Fibroblast of the conjunctiva (primary cell): ENCODE results near the gene CEACAM6.
"Not testable (repeated sequence)": the region's sequence is repeated elsewhere in the genome, so short reads cannot be mapped to it uniquely, and the experiment has no call there.

Source experiments
- DNase-seq: peaks from one replicate; pipeline ENCODE4 v3.0.0-alpha.2; 2010; ENCODE audit warnings: low read depth

CEACAM6 gene

DNA sequence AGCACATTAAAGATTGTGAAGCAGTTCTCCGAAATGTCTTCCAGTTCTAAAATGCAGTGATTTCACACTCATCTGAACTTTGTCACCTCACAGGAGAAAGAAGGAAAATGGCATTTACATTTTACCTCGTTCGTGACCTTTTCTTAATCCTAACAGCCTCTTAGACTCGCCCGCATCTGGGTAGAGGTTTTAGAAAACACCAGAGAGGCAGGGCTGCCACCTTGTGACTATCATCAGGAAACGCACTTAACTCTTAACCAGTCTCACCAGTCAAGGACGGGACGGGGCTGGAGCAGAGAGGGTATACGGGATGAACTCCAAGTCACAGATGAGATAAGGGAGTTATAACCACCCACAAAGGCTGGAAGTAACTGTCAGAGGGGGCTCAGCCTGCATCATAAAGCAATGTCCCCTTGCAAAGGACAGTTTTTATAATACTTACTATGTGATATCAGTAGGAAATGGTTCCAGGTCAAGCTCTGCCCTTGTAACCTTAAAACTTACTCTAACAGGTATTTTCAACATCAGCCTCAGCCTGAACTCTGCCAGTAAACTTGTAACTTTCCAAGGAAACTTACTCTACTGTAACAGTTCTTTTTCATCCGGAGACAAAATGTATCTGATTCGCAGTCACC is 8.6 kb upstream of the CEACAM6 start:
- DNase-seq: peak; percentile 13

DNA sequence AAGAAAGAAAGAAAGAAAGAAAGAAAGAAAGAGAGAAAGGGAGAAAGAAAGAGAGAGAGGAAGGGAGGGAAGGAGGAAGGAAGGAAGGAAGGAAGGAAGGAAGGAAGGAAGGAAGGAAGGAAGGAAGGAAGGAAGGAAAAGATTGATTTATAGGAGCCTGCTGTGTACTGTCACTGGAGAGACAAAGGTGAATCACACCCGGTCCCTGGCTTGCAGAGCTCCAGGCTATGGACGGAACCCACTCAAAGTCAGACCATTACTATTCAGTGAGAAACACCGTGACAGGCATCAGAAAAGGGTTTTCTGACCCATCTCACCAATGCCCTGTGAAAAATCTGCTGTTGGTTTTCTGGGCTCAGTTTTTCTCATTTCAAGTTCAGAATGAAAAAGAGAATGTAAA is 7.3 kb upstream of the CEACAM6 start:
- DNase-seq: no peak

DNA sequence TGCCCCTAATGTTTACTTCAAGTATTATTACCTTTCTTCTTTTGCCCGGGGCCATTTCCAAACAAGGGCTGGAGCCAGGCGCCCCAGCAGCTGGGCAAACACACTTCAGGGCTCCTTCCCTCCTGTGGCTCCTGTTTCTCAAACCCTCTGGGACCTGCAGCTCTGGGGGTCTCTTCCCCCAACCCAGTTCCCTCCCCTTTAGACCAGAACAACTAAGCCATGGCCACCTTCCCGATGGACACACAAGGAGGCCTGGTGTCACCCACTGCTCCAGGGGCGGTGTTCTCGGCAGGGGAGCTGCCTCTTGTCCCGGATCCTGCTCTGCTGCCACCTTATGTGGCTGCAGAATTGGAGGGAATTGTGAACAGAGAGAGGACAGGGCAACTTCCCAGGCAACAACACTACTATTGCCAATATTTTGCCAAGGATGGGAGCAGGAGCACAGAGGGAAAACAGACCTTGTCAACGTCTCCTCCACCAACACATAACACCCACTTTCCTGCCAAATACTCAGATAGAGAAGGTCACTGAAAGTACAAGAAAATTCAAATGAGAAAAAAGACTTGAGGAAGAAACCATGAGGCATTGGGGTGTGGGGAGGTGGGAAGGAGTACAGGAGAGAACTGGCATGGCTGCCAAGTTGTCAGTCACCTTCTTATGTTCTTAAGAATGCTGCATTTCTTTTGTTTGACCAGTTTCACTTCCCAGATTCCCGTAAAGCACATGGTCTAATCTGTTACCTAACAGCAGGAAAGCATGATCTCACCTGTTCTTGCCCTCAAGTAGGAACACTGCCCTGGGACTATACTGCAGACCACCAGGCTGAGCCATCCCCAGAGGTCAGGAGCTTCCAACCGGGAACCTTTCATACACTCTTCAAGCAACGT is 4.8 kb upstream of the CEACAM6 start:
- DNase-seq: not testable (repeated sequence)

DNA sequence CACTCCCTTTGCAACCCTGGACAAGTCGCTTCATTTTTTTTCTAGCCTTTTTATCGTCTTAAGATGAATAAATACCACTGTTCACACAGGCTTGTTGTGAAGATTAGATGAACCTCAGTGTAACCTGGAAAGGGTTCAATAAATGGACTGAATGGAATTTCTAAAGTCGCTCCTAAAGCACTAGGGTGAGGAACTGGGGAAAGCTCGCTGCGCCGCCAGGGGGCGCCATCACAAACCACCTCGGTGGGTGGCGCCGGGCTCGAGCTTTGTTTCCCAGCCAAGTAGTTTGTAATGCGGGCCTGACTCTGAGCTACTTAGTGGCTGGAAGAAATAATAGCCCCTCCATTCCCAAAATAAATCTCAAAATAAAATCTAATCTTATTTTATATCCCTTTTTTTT is 2.2 kb upstream of the CEACAM6 start:
- DNase-seq: no peak

DNA sequence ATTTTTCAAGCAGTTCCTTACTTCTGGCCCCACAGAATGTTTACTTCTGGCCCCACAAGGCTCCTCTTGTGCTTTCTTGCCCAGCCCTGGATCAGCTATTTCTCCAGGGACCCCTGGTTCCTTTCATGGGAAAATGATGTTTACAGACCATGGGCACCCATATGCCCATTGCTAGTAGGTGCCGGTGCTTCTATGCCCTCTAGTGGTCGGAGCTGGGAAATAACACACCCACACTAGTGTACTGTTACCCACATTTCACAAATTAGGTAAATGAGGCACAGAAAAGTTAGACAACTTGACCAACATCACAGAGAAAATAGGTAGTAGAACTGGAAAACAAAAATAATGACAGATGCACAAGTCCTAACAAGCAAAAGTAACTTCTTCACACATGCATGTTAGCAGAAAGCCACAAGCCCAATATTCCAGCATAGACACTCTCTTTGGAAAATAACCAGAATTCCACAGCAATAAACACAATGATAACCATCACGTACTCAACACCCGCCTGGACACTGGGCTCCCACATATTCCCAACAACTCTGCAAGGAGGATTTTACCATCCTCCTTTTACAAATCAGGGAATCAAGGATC is 1.3 kb upstream of the CEACAM6 start:
- DNase-seq: peak; percentile 3

DNA sequence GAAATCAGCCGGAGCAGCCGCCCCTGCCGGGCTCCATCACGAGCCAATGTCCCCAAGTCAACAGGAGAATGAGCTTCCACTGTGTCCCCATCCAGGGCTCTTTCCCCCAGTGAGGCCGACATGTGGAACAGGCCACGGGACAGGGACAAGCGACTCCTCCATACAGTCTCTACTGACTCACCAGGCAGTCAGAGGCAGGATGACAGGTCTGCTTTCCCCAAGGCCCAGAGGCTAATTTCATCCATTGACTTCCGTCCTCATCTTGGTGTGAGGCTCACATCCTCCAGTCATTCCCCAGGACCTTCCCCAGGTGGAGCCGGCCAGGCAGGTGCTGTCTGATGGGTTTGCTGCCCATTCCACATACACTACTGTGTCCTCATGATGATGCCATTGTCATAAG is 3.5 kb downstream of the CEACAM6 start:
- DNase-seq: no peak

DNA sequence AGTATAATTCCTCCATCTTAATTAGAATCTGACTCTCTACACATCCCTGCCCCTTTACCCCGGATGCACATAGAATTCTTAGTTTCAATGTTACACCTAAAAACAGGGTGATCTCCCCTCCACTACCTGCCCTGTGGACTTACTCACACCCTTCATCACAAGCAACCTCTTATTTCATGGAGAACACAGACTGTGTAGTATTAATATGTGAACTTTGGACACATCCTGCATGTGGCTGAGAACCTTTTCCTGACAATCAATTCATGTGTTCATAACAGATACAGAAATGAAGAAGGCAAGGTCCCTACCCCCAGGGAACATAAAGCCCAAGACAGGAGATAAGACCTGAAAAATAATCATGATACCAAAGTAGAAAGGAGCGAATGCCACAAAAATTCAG is 11.8 kb downstream of the CEACAM6 start:
- no peak for DNase-seq

DNA sequence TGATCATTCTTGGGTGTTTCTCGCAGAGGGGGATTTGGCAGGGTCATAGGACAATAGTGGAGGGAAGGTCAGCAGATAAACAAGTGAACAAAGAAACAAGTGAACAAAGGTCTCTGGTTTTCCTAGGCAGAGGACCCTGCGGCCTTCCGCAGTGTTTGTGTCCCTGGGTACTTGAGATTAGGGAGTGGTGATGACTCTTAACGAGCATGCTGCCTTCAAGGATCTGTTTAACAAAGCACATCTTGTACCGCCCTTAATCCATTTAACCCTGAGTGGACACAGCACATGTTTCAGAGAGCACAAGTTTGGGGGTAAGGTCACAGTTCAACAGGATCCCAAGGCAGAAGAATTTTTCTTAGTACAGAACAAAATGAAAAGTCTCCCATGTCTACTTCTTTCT is 12.8 kb downstream of the CEACAM6 start:
- not testable (repeated sequence) for DNase-seq

DNA sequence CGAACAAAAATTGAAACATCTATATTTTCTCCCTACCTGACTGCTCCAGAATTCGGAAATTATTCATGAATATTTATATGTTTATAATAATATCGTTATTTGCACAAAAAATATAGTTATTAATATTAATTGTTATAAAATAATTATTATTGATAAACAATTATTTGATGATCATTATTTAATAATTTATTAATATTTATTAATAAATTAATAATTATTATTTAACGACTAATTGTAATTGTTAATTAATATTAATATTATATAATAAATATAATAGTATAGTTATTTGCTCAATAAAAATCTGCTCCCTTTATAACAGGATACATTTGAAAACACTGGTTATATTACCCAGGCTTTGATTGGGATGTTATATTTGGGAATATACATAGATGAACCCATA is 14.3 kb downstream of the CEACAM6 start:
- DNase-seq: no peak

DNA sequence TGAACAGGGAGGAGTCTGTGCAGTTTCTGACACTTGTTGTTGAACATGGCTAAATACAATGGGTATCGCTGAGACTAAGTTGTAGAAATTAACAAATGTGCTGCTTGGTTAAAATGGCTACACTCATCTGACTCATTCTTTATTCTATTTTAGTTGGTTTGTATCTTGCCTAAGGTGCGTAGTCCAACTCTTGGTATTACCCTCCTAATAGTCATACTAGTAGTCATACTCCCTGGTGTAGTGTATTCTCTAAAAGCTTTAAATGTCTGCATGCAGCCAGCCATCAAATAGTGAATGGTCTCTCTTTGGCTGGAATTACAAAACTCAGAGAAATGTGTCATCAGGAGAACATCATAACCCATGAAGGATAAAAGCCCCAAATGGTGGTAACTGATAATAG is 16.1 kb downstream of the CEACAM6 start:
- no peak for DNase-seq

DNA sequence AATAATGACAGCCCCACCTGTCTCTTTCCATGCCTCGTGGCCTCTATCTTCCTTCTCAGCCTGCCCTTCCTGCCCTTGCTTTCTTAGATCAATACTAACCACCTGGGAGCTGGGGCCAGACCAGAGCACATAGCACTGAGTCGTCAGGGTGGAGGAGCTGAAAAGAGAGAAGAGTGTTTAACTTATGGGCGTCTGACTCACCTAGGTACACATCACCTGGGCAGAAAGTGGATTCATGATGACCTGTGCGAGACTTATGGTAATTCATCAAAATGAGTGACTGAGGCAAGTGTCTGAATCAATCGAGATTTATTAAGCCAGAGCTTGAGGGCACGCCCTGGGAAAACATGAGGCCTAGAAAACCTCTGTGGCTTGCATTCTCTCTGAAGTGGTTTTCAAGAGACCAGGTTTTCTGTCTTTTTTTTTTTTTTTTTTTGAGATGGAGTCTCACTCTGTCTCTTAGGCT is 19.2 kb downstream of the CEACAM6 start:
- DNase-seq: no peak

DNA sequence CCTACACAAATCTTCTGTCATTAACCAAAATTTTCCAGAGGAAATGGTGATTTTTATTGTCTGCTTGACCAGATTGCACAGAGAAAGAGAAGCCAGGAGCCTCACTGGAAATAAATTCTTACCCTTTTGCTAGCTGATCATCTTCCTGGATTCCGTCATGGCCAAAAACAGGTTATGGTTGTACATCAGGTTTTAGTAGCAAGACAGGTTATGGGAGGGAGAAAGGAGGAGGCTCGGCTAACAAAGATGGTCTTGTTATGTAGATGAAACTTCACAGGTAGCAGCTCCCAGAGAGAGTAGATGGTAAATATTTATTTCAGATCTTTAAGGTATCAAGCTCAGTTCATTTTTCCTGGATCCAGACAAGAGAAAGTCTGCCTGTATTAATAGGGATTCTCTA is 21.4 kb downstream of the CEACAM6 start:
- DNase-seq: no peak

DNA sequence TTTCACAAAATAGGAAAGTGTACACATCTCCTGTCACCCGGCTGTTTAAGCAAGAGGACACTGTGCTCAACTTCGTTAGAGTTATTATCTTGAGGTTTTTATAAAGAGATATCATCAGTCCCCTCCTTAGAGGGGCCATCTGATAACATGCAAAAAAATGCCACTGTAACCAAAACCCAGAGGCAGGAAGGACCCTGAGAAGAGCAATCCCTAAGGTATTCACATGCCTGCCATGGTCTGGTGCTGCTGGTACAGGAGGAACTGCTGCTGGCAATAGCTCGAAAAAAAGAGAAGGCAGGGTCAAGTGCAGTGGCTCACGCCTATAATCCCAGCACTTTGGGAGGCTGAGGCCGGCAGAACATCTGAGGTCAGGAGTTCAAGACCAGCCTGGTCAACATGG is 28.3 kb downstream of the CEACAM6 start:
- no peak for DNase-seq

DNA sequence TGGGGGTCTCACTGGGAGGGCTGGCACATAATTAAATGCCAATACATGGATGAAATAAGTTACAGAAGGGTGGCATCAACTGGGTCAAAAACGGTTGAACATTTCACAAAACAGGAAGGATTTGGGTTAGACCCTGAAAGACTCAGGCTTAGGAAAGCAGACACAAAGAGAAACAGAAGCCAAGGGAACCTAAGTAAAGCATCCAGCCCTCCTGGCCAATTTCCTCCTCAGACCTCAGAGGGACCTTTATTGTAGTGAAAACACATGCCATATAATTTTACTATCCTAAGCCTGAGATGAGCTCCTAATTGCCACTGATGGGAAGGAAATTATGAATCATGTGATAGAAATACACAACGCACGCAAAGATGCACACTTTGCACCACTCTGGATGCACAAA is 29.0 kb downstream of the CEACAM6 start:
- no peak for DNase-seq

DNA sequence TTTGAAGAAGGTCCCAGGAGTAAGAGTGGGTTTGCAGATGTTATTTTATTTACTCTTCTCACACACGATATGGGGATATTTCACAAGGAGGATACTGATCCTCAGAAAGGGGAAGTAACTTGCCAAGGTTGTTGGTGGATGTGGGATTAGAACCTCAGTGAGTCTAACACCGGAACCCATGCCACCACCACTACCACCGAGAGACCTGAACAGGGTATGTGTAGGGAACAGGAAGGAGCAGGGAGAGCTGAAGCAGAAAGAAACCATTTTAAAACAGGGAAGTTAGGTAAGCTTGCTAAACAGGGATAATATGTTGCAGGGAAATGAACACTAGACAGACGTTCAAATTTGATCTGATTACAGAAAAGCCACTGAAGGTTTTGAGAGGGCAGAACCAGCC is 29.4 kb downstream of the CEACAM6 start:
- no peak for DNase-seq

DNA sequence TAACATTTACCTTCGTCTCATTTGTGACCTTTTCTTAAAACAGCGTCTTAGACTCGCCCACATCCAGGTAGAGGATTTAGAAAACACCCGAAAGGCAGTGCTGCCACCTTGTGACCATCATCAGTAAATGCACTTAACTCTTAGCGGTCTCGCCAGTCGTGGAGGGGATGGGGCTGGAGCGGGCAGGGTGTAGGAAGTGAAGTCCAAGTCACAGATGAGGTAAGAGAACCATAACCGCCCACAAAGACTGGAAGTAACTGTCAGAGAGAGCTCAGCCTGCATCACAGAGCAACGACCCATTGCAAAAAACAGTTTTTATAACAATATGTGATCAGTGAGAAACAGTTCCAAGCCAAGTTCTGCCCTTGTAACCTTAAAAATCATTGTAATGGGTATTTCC is 30.3 kb downstream of the CEACAM6 start:
- DNase-seq: peak; percentile 59

DNA sequence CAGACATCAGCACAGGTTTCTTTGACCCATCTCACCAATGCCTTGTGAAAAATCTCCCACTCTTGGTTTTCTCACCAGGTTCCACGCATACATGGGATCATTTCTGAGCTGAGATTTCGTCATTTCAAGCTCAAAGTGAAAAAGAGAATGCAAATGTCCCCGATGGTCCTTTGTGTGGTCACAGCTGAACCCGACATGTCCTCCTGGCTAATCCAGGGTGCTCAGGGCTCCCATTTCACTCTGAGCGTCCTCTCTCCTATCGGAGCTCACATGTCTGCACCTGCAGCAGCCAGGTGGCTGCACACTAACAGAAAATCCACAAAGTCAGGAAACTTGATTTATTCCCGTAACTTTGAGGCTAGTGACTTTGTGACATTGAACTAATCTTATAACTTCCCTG is 31.7 kb downstream of the CEACAM6 start:
- no peak for DNase-seq

DNA sequence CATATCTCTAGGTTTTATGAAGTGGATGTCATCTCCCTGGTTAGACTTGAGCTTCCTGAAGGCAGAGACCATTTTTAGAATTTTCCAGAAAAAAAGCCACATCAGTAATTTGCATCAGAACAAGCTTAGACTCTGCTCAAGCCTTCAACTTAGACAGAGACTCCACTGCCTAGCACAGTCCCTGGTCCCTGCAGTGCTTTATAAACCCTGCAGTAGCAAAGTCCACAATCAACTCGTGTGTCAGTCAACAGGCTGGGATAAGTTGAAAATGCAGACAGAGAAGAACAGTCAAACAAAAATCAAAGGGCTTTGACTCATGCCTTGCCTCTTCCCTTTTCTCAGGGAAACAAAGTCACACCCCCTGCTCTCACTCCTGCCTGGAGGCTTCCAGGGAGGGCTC is 33.2 kb downstream of the CEACAM6 start:
- not testable (repeated sequence) for DNase-seq

DNA sequence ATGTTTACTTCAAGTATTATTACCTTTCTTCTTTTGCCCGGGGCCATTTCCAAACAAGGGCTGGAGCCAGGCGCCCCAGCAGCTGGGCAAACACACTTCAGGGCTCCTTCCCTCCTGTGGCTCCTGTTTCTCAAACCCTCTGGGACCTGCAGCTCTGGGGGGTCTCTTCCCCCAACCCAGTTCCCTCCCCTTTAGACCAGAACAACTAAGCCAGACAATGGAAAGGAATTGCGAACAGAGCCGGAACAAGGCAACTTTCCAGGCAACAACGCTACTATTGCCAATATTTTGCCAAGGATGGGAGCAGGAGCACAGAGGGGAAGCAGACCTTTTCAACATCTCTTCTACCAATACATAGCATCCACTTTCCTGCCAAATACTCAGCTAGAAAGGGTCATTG is 33.7 kb downstream of the CEACAM6 start:
- not testable (repeated sequence) for DNase-seq

DNA sequence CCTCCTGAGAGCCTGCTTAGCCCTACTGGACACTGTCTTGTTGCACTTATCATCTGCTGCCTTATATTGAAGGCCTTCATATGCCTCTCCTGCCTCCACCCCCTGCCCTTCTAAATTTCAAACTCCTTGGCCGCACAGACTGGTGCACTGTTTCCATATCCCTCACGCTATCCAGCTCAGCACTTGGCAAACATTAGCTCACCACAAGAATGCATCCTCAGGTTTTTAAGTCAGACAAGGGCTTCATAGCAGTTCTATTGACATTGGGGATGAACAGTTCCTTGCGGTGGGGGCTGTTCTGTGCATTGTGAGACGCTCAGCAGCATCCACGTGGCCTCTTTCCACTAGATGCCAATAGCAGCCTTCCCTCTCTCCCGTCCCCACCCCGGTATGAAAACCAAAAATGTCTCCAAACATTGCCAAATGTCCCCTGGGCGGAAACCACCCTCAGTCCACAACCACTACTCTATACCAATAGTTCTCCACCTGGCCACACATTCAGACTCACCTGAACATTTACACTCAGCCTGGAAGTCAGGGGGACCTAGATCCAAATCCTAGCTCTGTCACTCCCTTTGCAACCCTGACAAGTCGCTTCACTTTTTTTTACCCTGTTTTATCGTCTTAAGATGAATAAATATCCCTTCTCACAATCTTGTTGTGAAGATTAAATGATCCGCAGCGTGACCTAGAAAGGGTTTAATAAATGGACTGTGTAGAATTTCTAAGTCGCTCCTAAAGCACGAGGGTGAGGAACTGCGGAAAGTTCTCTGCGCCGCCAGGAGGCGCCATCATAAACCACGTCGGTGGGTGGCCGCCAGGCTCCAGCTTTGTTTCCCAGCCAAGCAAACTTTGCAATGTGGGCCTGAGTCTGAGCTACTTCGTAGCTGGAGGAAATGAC is 37.4 kb downstream of the CEACAM6 start:
- peak; percentile 32 for DNase-seq

DNA sequence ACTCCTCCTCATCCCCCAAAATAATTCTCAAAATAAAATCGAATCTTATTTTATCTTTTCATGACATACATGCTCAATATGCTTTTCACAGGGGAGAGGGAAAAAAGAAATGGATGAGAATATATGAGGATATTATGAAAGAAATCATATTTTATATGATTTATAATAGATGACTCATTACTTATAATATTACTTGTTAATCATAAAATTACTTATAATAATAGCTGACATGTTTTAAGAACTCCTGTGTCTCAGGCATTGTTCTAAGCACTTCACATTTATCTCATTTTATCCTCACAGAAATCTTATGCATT is 38.0 kb downstream of the CEACAM6 start:
- DNase-seq: no peak

DNA sequence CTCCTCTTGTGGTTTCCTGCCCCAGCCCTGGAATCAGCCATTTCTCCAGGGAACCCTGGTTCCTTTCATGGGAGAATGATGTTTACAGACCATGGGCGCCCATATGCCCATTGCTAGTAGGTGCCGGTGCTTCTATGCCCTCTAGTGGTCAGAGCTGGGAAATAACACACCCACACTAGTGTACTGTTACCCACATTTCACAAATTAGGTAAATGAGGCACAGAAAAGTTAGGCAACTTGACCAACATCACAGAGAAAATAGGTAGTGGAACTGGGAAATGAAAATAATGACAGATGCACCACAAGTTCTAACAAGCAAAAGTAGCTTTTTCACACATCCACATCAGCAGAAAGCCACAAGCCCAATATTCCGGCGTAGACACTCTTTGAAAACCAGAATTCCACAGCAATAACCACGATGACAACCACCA is 39.7 kb downstream of the CEACAM6 start:
- peak; percentile 4 for DNase-seq
